ENCODE results near the gene TTR. TPM values are rescaled to one million over a fixed set of nuclear protein-coding genes. Genes with fewer than 3 reads are reported as not detected.

The TTR gene
- polyA plus RNA-seq, 1 of the 3 experiments (the other 2 are of a cell fraction) = not detected

DNA sequence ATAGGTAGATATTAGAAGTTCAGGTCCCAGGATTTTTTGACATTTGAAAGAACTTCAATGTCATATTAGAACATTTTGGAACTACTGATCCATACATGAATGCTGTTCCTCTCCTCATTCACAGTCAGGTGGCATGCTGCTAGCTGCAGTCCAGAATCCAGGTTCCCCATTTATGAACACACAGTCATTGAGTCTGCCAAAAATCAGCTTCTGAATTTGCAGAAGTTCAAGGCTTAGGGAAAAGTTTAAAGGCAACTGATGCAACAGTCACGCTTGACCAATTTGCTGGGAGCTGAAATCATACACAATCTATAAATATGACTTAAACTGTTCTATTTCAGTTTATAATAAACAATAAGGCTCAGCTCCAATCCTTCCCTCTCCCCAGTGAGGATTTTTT is 17.3 kb upstream of the TTR start:
- Histone ChIP-seq H3K4me1 (ENCODE audit: control insufficient read depth in 1 of 2, insufficient read depth in 2 of 2, low read depth in 1 of 2, low read length in 1 of 2) (no peaks in the 10 kb centered on the region), H3K4me3 (ENCODE audit: low read depth in 2 of 2, low read length in 1 of 2) (no peak overlapping the region), H3F3A (replicated peaks; ENCODE audit: insufficient read depth) (no peaks in the 10 kb centered on the region), H3K9me2 (no peaks in the 10 kb centered on the region), H3K36me3 (replicated peaks in 1 of 2; ENCODE audit: control insufficient read depth in 1 of 2, insufficient read depth in 2 of 2, low read length in 1 of 2) (no peaks in the 10 kb centered on the region), H3K79me2 (ENCODE audit: insufficient read depth) (no peaks in the 10 kb centered on the region), H3K9me3 (no peaks in the 10 kb centered on the region), H3K9ac (no peak overlapping the region), H3K27me3 (ENCODE audit: insufficient read depth) (no peaks in the 10 kb centered on the region), H3K27ac (ENCODE audit: low read depth in 2 of 2, low read length in 1 of 2) (no peak overlapping the region), H4K20me1 (ENCODE audit: insufficient read depth) (no peaks in the 10 kb centered on the region), H3K4me2 (no peak overlapping the region), H2AFZ (ENCODE audit: low read depth) (no peak overlapping the region)
- POLR2A ChIA-PET = no interaction called here
- DNase-seq = no peak
- CTCF ChIA-PET = interaction anchor here (1.8 to 2.4 kb wide), 2 partner anchors 11 to 148 kb away, joined by 6 to 7 read pairs; no protein-coding TSS in a partner anchor
- WGBS (ENCODE audit: low lambda C conversion rate) = 82% methylated on average over 1 of the region's 1 CpG
- TF ChIP-seq FOSL2 (IDR thresholded peaks at IDR 0.05; ENCODE audit: borderline replicate concordance, low read depth) (no peak), SIN3A (IDR thresholded peaks at IDR 0.05; ENCODE audit: borderline replicate concordance, low read depth, low read length) (no peak), RCOR1 (IDR thresholded peaks at IDR 0.05; ENCODE audit: low read length) (no peak), SMC3 (IDR thresholded peaks at IDR 0.05; ENCODE audit: low read depth, low read length) (no peak)
- TF ChIP-seq, protein P1, sequence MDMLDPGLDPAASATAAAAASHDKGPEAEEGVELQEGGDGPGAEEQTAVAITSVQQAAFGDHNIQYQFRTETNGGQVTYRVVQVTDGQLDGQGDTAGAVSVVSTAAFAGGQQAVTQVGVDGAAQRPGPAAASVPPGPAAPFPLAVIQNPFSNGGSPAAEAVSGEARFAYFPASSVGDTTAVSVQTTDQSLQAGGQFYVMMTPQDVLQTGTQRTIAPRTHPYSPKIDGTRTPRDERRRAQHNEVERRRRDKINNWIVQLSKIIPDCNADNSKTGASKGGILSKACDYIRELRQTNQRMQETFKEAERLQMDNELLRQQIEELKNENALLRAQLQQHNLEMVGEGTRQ (IDR thresholded peaks at IDR 0.05; ENCODE audit: borderline replicate concordance, low read depth, low read length) = no peak

GRCh38 chr18:31575515-31576257 is 16.0 kb upstream of the TTR start:
- Histone ChIP-seq H3K9me3 (no peaks in the 10 kb centered on the region), H3F3A (replicated peaks; ENCODE audit: insufficient read depth) (no peaks in the 10 kb centered on the region), H3K4me1 (ENCODE audit: control insufficient read depth in 1 of 2, insufficient read depth in 2 of 2, low read depth in 1 of 2, low read length in 1 of 2) (no peaks in the 10 kb centered on the region), H3K9me2 (no peaks in the 10 kb centered on the region), H2AFZ (ENCODE audit: low read depth) (no peak overlapping the region), H3K4me3 (ENCODE audit: low read depth in 2 of 2, low read length in 1 of 2) (no peak overlapping the region), H3K79me2 (ENCODE audit: insufficient read depth) (no peaks in the 10 kb centered on the region), H3K27me3 (ENCODE audit: insufficient read depth) (no peaks in the 10 kb centered on the region), H3K27ac (ENCODE audit: low read depth in 2 of 2, low read length in 1 of 2) (no peak overlapping the region), H3K9ac (no peak overlapping the region), H4K20me1 (ENCODE audit: insufficient read depth) (no peaks in the 10 kb centered on the region), H3K4me2 (no peak overlapping the region), H3K36me3 (replicated peaks in 1 of 2; ENCODE audit: control insufficient read depth in 1 of 2, insufficient read depth in 2 of 2, low read length in 1 of 2) (no peaks in the 10 kb centered on the region)
- POLR2A ChIA-PET = no interaction called here
- CTCF ChIA-PET = interaction anchor here (1.4 to 2.2 kb wide), 2 partner anchors 10 to 19 kb away, joined by 5 to 8 read pairs; no protein-coding TSS in a partner anchor
- no peak for DNase-seq
- TF ChIP-seq, protein P2, sequence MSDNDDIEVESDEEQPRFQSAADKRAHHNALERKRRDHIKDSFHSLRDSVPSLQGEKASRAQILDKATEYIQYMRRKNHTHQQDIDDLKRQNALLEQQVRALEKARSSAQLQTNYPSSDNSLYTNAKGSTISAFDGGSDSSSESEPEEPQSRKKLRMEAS (IDR thresholded peaks at IDR 0.05; ENCODE audit: low read depth) = no peak
- 48% methylated on average over 3 of the region's 3 CpGs for WGBS (ENCODE audit: low lambda C conversion rate)

- WGBS (ENCODE audit: low lambda C conversion rate) = 40% methylated on average over 4 of the region's 4 CpGs
- Histone ChIP-seq H3K79me2 (ENCODE audit: insufficient read depth) (no peaks in the 10 kb centered on the region), H3K9me2 (no peaks in the 10 kb centered on the region), H3F3A (replicated peaks; ENCODE audit: insufficient read depth) (no peaks in the 10 kb centered on the region), H3K36me3 (replicated peaks in 1 of 2; ENCODE audit: control insufficient read depth in 1 of 2, insufficient read depth in 2 of 2, low read length in 1 of 2) (no peaks in the 10 kb centered on the region), H3K4me3 (ENCODE audit: low read depth in 2 of 2, low read length in 1 of 2) (no peak overlapping the region), H4K20me1 (ENCODE audit: insufficient read depth) (no peaks in the 10 kb centered on the region), H3K9me3 (no peaks in the 10 kb centered on the region), H2AFZ (ENCODE audit: low read depth) (no peak overlapping the region), H3K27ac (ENCODE audit: low read depth in 2 of 2, low read length in 1 of 2) (no peak overlapping the region), H3K27me3 (ENCODE audit: insufficient read depth) (no peaks in the 10 kb centered on the region), H3K9ac (no peak overlapping the region), H3K4me2 (no peak overlapping the region), H3K4me1 (ENCODE audit: control insufficient read depth in 1 of 2, insufficient read depth in 2 of 2, low read depth in 1 of 2, low read length in 1 of 2) (no peaks in the 10 kb centered on the region; a peak in 1 of 4 replicates)
- ChIA-PET POLR2A (no interaction called here), CTCF (interaction anchor here (0.7 to 2.2 kb wide), 3 partner anchors 11 to 146 kb away, joined by 3 to 8 read pairs (median 5); no protein-coding TSS in a partner anchor)
- no peak for DNase-seq
- TF ChIP-seq RAD21 (IDR thresholded peaks at IDR 0.05; ENCODE audit: low read length) (no peak), ELF1 (IDR thresholded peaks at IDR 0.05) (no peak), CHD2 (IDR thresholded peaks at IDR 0.05; ENCODE audit: low read length, partially characterized antibody) (no peak), FOSL2 (IDR thresholded peaks at IDR 0.05; ENCODE audit: borderline replicate concordance, low read depth) (no peak), FOXJ3 (CRISPR knock-in tag; IDR thresholded peaks at IDR 0.05) (no peak), TEAD4 (IDR thresholded peaks at IDR 0.05; ENCODE audit: borderline replicate concordance, insufficient read depth) (no peak), RXRA (IDR thresholded peaks at IDR 0.05; ENCODE audit: borderline replicate concordance, low read depth) (no peak), GABPA (IDR thresholded peaks at IDR 0.05; ENCODE audit: low read depth) (no peak), MEF2A (IDR thresholded peaks at IDR 0.05; ENCODE audit: borderline replicate concordance, low read depth) (no peak), NRF1 (IDR thresholded peaks at IDR 0.05; ENCODE audit: low read depth, low read length) (no peak), EP300 (IDR thresholded peaks at IDR 0.05; ENCODE audit: borderline replicate concordance in 1 of 2, low read depth in 1 of 2, low read length in 1 of 2) (no peak)
- TF ChIP-seq, protein P3, sequence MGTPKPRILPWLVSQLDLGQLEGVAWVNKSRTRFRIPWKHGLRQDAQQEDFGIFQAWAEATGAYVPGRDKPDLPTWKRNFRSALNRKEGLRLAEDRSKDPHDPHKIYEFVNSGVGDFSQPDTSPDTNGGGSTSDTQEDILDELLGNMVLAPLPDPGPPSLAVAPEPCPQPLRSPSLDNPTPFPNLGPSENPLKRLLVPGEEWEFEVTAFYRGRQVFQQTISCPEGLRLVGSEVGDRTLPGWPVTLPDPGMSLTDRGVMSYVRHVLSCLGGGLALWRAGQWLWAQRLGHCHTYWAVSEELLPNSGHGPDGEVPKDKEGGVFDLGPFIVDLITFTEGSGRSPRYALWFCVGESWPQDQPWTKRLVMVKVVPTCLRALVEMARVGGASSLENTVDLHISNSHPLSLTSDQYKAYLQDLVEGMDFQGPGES (IDR thresholded peaks at IDR 0.05; ENCODE audit: low read depth, low read length) = no peak
- TF ChIP-seq, protein P4, sequence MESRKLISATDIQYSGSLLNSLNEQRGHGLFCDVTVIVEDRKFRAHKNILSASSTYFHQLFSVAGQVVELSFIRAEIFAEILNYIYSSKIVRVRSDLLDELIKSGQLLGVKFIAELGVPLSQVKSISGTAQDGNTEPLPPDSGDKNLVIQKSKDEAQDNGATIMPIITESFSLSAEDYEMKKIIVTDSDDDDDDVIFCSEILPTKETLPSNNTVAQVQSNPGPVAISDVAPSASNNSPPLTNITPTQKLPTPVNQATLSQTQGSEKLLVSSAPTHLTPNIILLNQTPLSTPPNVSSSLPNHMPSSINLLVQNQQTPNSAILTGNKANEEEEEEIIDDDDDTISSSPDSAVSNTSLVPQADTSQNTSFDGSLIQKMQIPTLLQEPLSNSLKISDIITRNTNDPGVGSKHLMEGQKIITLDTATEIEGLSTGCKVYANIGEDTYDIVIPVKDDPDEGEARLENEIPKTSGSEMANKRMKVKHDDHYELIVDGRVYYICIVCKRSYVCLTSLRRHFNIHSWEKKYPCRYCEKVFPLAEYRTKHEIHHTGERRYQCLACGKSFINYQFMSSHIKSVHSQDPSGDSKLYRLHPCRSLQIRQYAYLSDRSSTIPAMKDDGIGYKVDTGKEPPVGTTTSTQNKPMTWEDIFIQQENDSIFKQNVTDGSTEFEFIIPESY (IDR thresholded peaks at IDR 0.05; ENCODE audit: borderline replicate concordance, low read depth) = no peak
Measured at GRCh38 chr18:31576670-31577069, 15.0 kb upstream of the TTR start.
